Naive B cell (primary cell): Measurements from ENCODE around the gene NDUFAF5. TPM values are rescaled to one million over a fixed set of nuclear protein-coding genes. Genes with fewer than 3 reads are reported as not detected.
"Not testable (repeated sequence)": the region's sequence is repeated elsewhere in the genome, so short reads cannot be mapped to it uniquely, and the experiment has no call there.

Experiments
- ATAC-seq, 2 donors: fragments of 150-1000 bp; cut with Tn5 transposase; 2 replicates each; pipeline ENCODE4 v1.10.0; 2021; ENCODE audit warnings: low read depth in 2 of 2, mild to moderate bottlenecking in 2 of 2, moderate library complexity in 2 of 2
- DNase-seq: peaks from one replicate; pipeline ENCODE4 v3.0.0; 2022
- H3K27ac Mint-ChIP-seq, 6 donors: one replicate each; pipeline ENCODE4 v1.8.0; 2020 to 2022; ENCODE audit warnings: mild to moderate bottlenecking in 6 of 6, mixed read lengths in 6 of 6, moderate library complexity in 5 of 6, inconsistent platforms in 2 of 6
- H3K27me3 Mint-ChIP-seq, 3 donors: one replicate each; pipeline ENCODE4 v1.8.0; 2021 to 2022; ENCODE audit warnings: mixed read lengths in 3 of 3, mild to moderate bottlenecking in 1 of 3
- H3K36me3 Mint-ChIP-seq, 2 donors: one replicate each; pipeline ENCODE4 v1.8.0; 2020 to 2022; ENCODE audit warnings: mixed read lengths in 2 of 2, inconsistent platforms in 1 of 2, mild to moderate bottlenecking in 1 of 2
- H3K4me1 Mint-ChIP-seq, 3 donors: one replicate each; pipeline ENCODE4 v1.8.0; 2020 to 2022; ENCODE audit warnings: mixed read lengths in 3 of 3, inconsistent platforms in 1 of 3, mild to moderate bottlenecking in 1 of 3, moderate library complexity in 1 of 3
- H3K4me3 Mint-ChIP-seq, 8 donors: one replicate each; pipeline ENCODE4 v1.8.0; 2020 to 2022; ENCODE audit warnings: mild to moderate bottlenecking in 8 of 8, mixed read lengths in 8 of 8, moderate library complexity in 8 of 8, inconsistent platforms in 2 of 8
- H3K9me3 Mint-ChIP-seq, 7 donors: one replicate each; pipeline ENCODE4 v1.8.0; 2020 to 2022; ENCODE audit warnings: mixed read lengths in 7 of 7, mild to moderate bottlenecking in 5 of 7, inconsistent platforms in 2 of 7, moderate library complexity in 1 of 7
- polyA plus RNA-seq, 6 donors: library from polyadenylated mRNA; unstranded; fragments of 300-500 nt; fragmentation: Illumina TruSeq; gene quantifications; one replicate each; pipeline ENCODE4 v1.2.3, GENCODE V29; 2021; ENCODE audit warnings: low read depth in 6 of 6

The NDUFAF5 gene
- polyA plus RNA-seq = 1 to 10 TPM in 5 of 6 donors, not detected in 1; 6.8 to 9.0 (median 8.1) TPM

- H3K9me3 Mint-ChIP-seq = no peaks in the 10 kb centered on the region
- ATAC-seq = peak; percentile 92 to 96
- peaks cover 14 to 19% of the 10 kb centered on the region in 2 donors for H3K36me3 Mint-ChIP-seq
Observed at GRCh38 chr20:13784893-13785715, at the start of gene NDUFAF5, which contains the start of gene ESF1. Gene NDUFAF5 (plus strand): TSS chr20:13785028. CDS start chr20:13785069, 41 bp downstream. Gene ESF1 (minus strand): TSS chr20:13784919. CDS start chr20:13783140, 1,779 bp downstream.

DNA sequence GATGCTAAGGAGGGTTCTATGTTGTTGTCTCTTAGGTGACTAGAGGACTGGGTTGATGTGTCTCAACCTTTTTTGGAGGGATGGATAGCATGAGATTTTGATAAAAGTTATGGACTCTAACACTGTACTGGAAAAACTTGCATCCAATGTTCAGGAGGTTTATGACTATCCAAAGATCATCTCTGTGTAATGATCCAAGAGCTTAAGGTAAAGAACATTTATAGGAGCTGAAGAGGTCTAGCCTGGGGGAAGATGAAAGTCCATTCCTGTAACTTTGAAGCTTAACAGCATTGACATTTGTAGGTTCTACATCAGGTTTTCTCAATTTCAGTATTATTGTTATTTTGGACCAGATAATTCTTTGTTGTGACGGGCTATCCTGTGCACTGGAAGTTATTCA is 49.0 kb upstream of the NDUFAF5 start:
- DNase-seq (no peak), ATAC-seq (no peak)
- peaks cover 36 to 37% of the 10 kb centered on the region in 2 donors for H3K36me3 Mint-ChIP-seq
- H3K27ac Mint-ChIP-seq = no peak overlapping the region
- H3K4me3 Mint-ChIP-seq = no peak overlapping the region
- peaks cover under 1 to 9% (median 5%) of the 10 kb centered on the region in 7 donors for H3K9me3 Mint-ChIP-seq
- no peaks in the 10 kb centered on the region for H3K4me1 Mint-ChIP-seq
- H3K27me3 Mint-ChIP-seq = no peaks in the 10 kb centered on the region

More at GRCh38 chr20:13784893-13785715, at the start of gene NDUFAF5, which contains the start of gene ESF1:
- DNase-seq = peak; percentile 92
- Mint-ChIP-seq H3K27me3 (no peaks in the 10 kb centered on the region), H3K4me3 (peak within 1 kb of the TSS; percentile 90 to 100 (median 98)), H3K27ac (peak within 1 kb of the TSS; percentile 92 to 99 (median 97)), H3K4me1 (peaks cover 28 to 60% (median 49%) of the 10 kb centered on the region in 3 donors)

GRCh38 chr20:13736436-13737191 is 48.2 kb upstream of the NDUFAF5 start:
- DNase-seq (no peak), ATAC-seq (no peak)
- no peak overlapping the region for H3K4me3 Mint-ChIP-seq
- no peaks in the 10 kb centered on the region for H3K4me1 Mint-ChIP-seq
- peaks cover 42 to 44% of the 10 kb centered on the region in 2 donors for H3K36me3 Mint-ChIP-seq
- no peaks in the 10 kb centered on the region for H3K27me3 Mint-ChIP-seq
- H3K9me3 Mint-ChIP-seq = peaks cover 4 to 16% (median 10%) of the 10 kb centered on the region in 7 donors
- H3K27ac Mint-ChIP-seq = peak overlapping the region in 2 of 6 donors; percentile 1 to 42

GRCh38 chr20:13738187-13738586 is 46.6 kb upstream of the NDUFAF5 start:
- Mint-ChIP-seq H3K9me3 (peaks cover 4 to 19% (median 10%) of the 10 kb centered on the region in 7 donors), H3K36me3 (peaks cover 46 to 48% of the 10 kb centered on the region in 2 donors)
- not testable (repeated sequence) for ATAC-seq, H3K27ac Mint-ChIP-seq, H3K4me3 Mint-ChIP-seq, H3K4me1 Mint-ChIP-seq, DNase-seq, H3K27me3 Mint-ChIP-seq

- Mint-ChIP-seq H3K4me3 (no peak overlapping the region), H3K36me3 (peaks cover 39 to 47% of the 10 kb centered on the region in 2 donors), H3K27ac (no peak overlapping the region)
Observed at GRCh38 chr20:13739731-13740649, 44.8 kb upstream of the NDUFAF5 start.

GRCh38 chr20:13741879-13742278 is 42.9 kb upstream of the NDUFAF5 start:
- Mint-ChIP-seq H3K4me3 (no peak overlapping the region), H3K27ac (no peak overlapping the region), H3K9me3 (peaks cover 4 to 19% (median 10%) of the 10 kb centered on the region in 7 donors), H3K36me3 (peaks cover 39 to 47% of the 10 kb centered on the region in 2 donors), H3K4me1 (peaks cover 0 to 4% (median 0%) of the 10 kb centered on the region in 3 donors), H3K27me3 (no peaks in the 10 kb centered on the region)
- DNase-seq (no peak), ATAC-seq (no peak)

More at GRCh38 chr20:13739731-13740649, 44.8 kb upstream of the NDUFAF5 start:
- Mint-ChIP-seq H3K4me1 (peaks cover 0 to 4% (median 0%) of the 10 kb centered on the region in 3 donors), H3K9me3 (peaks cover 4 to 19% (median 10%) of the 10 kb centered on the region in 7 donors), H3K27me3 (no peaks in the 10 kb centered on the region)
- no peak for DNase-seq
- no peak for ATAC-seq

GRCh38 chr20:13744352-13744751 is 40.5 kb upstream of the NDUFAF5 start:
- H3K4me1 Mint-ChIP-seq = peaks cover 0 to 4% (median 0%) of the 10 kb centered on the region in 3 donors
- ATAC-seq = no peak
- peaks cover 4 to 19% (median 10%) of the 10 kb centered on the region in 7 donors for H3K9me3 Mint-ChIP-seq
- H3K27me3 Mint-ChIP-seq = no peaks in the 10 kb centered on the region
- peak overlapping the region in 3 of 6 donors; percentile 1 to 19 (median 12) for H3K27ac Mint-ChIP-seq
- no peak for DNase-seq
- H3K36me3 Mint-ChIP-seq = peaks cover 31 to 41% of the 10 kb centered on the region in 2 donors
- H3K4me3 Mint-ChIP-seq = no peak overlapping the region

- H3K27ac Mint-ChIP-seq = no peak overlapping the region
- ATAC-seq = no peak
- H3K9me3 Mint-ChIP-seq = peaks cover 2 to 11% (median 5%) of the 10 kb centered on the region in 7 donors
- no peak overlapping the region for H3K4me3 Mint-ChIP-seq
- H3K36me3 Mint-ChIP-seq = peaks cover 20 to 28% of the 10 kb centered on the region in 2 donors
- H3K27me3 Mint-ChIP-seq = no peaks in the 10 kb centered on the region
- DNase-seq = no peak
- peaks cover 0 to 4% (median 0%) of the 10 kb centered on the region in 3 donors for H3K4me1 Mint-ChIP-seq
Observed at GRCh38 chr20:13745784-13746183, 39.0 kb upstream of the NDUFAF5 start.

DNA sequence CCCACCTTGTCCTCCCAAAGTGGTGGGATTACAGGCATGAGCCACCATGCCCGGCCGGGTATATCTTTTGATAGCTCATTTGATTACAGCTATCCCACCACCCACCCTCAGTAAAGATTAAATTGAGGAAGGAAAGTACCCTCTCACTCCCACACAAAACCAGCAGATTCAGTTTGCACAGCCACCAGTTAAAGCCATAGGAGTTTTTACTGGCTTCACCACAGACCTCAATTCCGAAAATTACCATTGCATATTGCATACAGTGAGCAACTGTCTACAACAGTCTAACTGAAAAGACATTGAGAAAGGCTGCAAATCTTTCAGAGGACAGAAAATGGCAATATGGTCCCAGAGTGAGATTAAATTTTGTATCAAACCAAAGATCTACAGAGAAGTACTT is 35.0 kb upstream of the NDUFAF5 start:
- H3K27me3 Mint-ChIP-seq = no peaks in the 10 kb centered on the region
- peaks cover 0 to 1% (median 0%) of the 10 kb centered on the region in 3 donors for H3K4me1 Mint-ChIP-seq
- H3K36me3 Mint-ChIP-seq = peaks cover 0 to 3% of the 10 kb centered on the region in 2 donors

GRCh38 chr20:13753436-13754036 is 31.3 kb upstream of the NDUFAF5 start:
- Mint-ChIP-seq H3K27ac (no peak overlapping the region), H3K36me3 (peaks cover 0 to 10% of the 10 kb centered on the region in 2 donors), H3K27me3 (no peaks in the 10 kb centered on the region), H3K4me1 (no peaks in the 10 kb centered on the region), H3K9me3 (no peaks in the 10 kb centered on the region), H3K4me3 (no peak overlapping the region)
- ATAC-seq (no peak), DNase-seq (no peak)

More for the DNA sequence above, 35.0 kb upstream of the NDUFAF5 start:
- no peak overlapping the region for H3K27ac Mint-ChIP-seq
- no peaks in the 10 kb centered on the region for H3K9me3 Mint-ChIP-seq
- no peak overlapping the region for H3K4me3 Mint-ChIP-seq
- ATAC-seq (no peak), DNase-seq (no peak)

DNA sequence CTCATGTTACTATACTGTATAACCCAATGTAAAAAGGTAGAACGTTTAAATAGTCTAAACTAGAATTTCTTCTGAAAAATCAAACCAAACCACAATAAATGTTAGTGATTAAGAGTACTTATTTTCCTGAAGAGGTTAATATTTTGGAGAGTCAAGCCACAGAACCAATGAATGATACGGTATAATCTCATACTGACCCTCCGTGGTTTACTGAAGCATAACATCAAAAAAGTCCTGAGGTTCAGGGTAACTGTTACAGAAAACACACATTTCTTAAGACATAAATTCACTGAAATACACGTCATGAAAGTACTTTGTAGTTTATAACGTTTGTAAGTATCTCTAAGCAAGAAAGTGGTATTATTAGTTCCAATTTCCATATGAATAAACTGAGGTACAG is 29.0 kb upstream of the NDUFAF5 start:
- DNase-seq (no peak), ATAC-seq (no peak)
- H3K27me3 Mint-ChIP-seq = no peaks in the 10 kb centered on the region
- H3K4me1 Mint-ChIP-seq = peaks cover 0 to 6% (median 6%) of the 10 kb centered on the region in 3 donors
- no peaks in the 10 kb centered on the region for H3K9me3 Mint-ChIP-seq
- peaks cover 0 to 21% of the 10 kb centered on the region in 2 donors for H3K36me3 Mint-ChIP-seq
- H3K4me3 Mint-ChIP-seq = no peak overlapping the region
- no peak overlapping the region for H3K27ac Mint-ChIP-seq

DNA sequence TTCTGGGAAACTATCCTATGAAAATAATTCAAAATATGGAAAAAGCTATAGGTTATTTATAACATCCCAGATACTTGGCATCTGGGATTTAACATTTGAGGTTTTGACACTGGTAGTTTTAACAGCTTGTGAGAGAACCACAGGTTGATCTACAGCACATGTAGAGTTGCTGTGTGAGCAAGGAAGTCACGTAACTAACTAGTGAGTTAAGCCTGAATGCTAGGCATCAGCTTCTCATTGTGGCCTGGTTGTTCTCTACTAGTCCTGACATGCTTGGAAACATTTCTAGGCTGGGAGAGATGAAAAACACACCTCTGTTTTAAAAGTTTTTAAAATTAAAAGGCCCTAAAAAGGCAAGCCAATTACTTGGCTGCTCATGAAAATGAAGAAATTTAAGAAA is 28.3 kb upstream of the NDUFAF5 start:
- no peak for DNase-seq
- Mint-ChIP-seq H3K27ac (no peak overlapping the region), H3K9me3 (no peaks in the 10 kb centered on the region), H3K27me3 (no peaks in the 10 kb centered on the region), H3K36me3 (peaks cover 0 to 21% of the 10 kb centered on the region in 2 donors), H3K4me1 (peaks cover 0 to 6% (median 6%) of the 10 kb centered on the region in 3 donors), H3K4me3 (no peak overlapping the region)
- no peak for ATAC-seq
